Esophagus squamous epithelium (tissue), 5 donors: ENCODE results near the gene SMIM5. TPM values are rescaled to one million over a fixed set of nuclear protein-coding genes. Genes with fewer than 3 reads are reported as not detected.
"Not testable (repeated sequence)": the region's sequence is repeated elsewhere in the genome, so short reads cannot be mapped to it uniquely, and the experiment has no call there.

ENCODE experiments used
- DNase-seq: peaks from one replicate; lab custom pipeline; 2025; lab: John Stamatoyannopoulos, UW
- H3K27ac ChIP-seq, 4 donors: fragments of 200-600 bp; sonication (generic); one replicate each; pipeline ENCODE4 v1.5.1; 2016 to 2019; ENCODE audit warnings: mild to moderate bottlenecking in 1 of 4
- H3K27me3 ChIP-seq, 4 donors: fragments of 200-600 bp; sonication (generic); 1 replicate in 3 of 4; 2 replicates in 1 of 4; pipeline versions ENCODE4 v1.5.1 to v1.6.0; 2017 to 2021; ENCODE audit warnings: antibody characterized with exemption in 1 of 4
- H3K36me3 ChIP-seq, 3 donors: fragments of 200-600 bp; sonication (generic); one replicate each; pipeline ENCODE4 v1.5.1; 2016 to 2019
- H3K4me1 ChIP-seq, 3 donors: fragments of 200-600 bp; sonication (generic); one replicate each; pipeline ENCODE4 v1.5.1; 2017 to 2019
- H3K4me3 ChIP-seq, 4 donors: fragments of 200-600 bp; sonication (generic); 1 replicate in 3 of 4; 2 replicates in 1 of 4; pipeline ENCODE4 v1.5.1; 2016 to 2019; ENCODE audit warnings: mild to moderate bottlenecking in 2 of 4, moderate library complexity in 1 of 4
- H3K9me3 ChIP-seq, 3 donors: fragments of 200-600 bp; sonication (generic); one replicate each; pipeline ENCODE4 v1.5.1; 2016 to 2019
- CTCF ChIP-seq, 6 experiments: fragments of 450-650 bp in 4 of 6; fragments of 200-600 bp in 2 of 6; sonication (generic) in 2 of 6; IDR thresholded peaks; one replicate each; pipeline ENCODE4 v1.5.1; 2016 to 2019; ENCODE audit warnings: antibody characterized with exemption in 6 of 6, mild to moderate bottlenecking in 4 of 6, moderate library complexity in 4 of 6
- POLR2A ChIP-seq, 4 donors: fragments of 450-650 bp; IDR thresholded peaks; one replicate each; pipeline ENCODE4 v1.6.1; 2017; ENCODE audit warnings: antibody characterized with exemption in 4 of 4, mild to moderate bottlenecking in 4 of 4, moderate library complexity in 3 of 4
- WGBS, 2 donors: methylation state at CpG; one replicate each; pipeline ENCODE4 v1.1.5; 2018; 5-methylcytosine and 5-hydroxymethylcytosine counted together
- intact Hi-C: fragments of 100-400 bp; cut with DNase I; formaldehyde crosslinking; loops from one replicate; pipeline ENCODE4 v1.15.0; 2022
- total RNA-seq, 4 donors: library from RNA; depleted of rRNA; stranded (reverse); fragments of >200 nt; gene quantifications; one replicate each; pipeline ENCODE4 v1.1.0, GENCODE V29; 2016
- donor health status: DM: yes; HTN: yes; CAD: no.

The SMIM5 gene
- total RNA-seq, 4 donors from 2014 or later: 7.4 to 16.8 (median 8.6) TPM

- 92% methylated on average over 4 of the region's 7 CpGs; no CpG with 5 or more reads in 1 of the 2 donors for WGBS, 2 donors
- intact Hi-C loops: no loop called here
- peaks cover 0 to 15% (median 0%) of the 10 kb centered on the region in 4 donors for H3K27me3 ChIP-seq
Observed at GRCh38 chr17:75591722-75592302, 41.4 kb upstream of the SMIM5 start.

GRCh38 chr17:75592348-75593020 lies 40.8 kb upstream of the SMIM5 start:
- intact Hi-C loops: no loop called here
- 80 to 90% methylated on average over 2 of the region's 17 CpGs for WGBS, 2 donors

More at GRCh38 chr17:75591722-75592302, 41.4 kb upstream of the SMIM5 start:
- Histone ChIP-seq H3K36me3 (no peaks in the 10 kb centered on the region), H3K27ac (no peak overlapping the region), H3K4me1 (peaks cover 14 to 40% (median 16%) of the 10 kb centered on the region in 3 donors), H3K9me3 (no peaks in the 10 kb centered on the region), H3K4me3 (no peak overlapping the region)
- DNase-seq: no peak
- TF ChIP-seq POLR2A (IDR thresholded peaks at IDR 0.05): no peak
- no peak for TF ChIP-seq CTCF (IDR thresholded peaks at IDR 0.05)

GRCh38 chr17:75593430-75593829 lies 39.8 kb upstream of the SMIM5 start:
- WGBS, 2 donors: 55 to 84% methylated on average over 9 of the region's 9 CpGs
- H3K4me3 ChIP-seq, H3K36me3 ChIP-seq, H3K27me3 ChIP-seq, H3K27ac ChIP-seq, H3K9me3 ChIP-seq, DNase-seq, intact Hi-C loops: not testable (repeated sequence)
- peaks cover 4 to 25% (median 9%) of the 10 kb centered on the region in 3 donors for H3K4me1 ChIP-seq

More at GRCh38 chr17:75592348-75593020, 40.8 kb upstream of the SMIM5 start:
- no peak overlapping the region for H3K27ac ChIP-seq
- no peak overlapping the region for H3K4me3 ChIP-seq
- H3K4me1 ChIP-seq: peaks cover 12 to 34% (median 14%) of the 10 kb centered on the region in 3 donors
- no peaks in the 10 kb centered on the region for H3K9me3 ChIP-seq
- H3K36me3 ChIP-seq: no peaks in the 10 kb centered on the region
- H3K27me3 ChIP-seq: peaks cover 0 to 11% (median 0%) of the 10 kb centered on the region in 4 donors
- TF ChIP-seq CTCF (IDR thresholded peaks at IDR 0.05): no peak
- TF ChIP-seq POLR2A (IDR thresholded peaks at IDR 0.05): no peak
- no peak for DNase-seq

- H3K27ac ChIP-seq: no peak overlapping the region
- peaks cover 0 to 12% (median 6%) of the 10 kb centered on the region in 3 donors for H3K4me1 ChIP-seq
- H3K36me3 ChIP-seq: no peaks in the 10 kb centered on the region
- intact Hi-C loops: no loop called here
- H3K4me3 ChIP-seq: no peak overlapping the region
- DNase-seq: no peak
- WGBS, 2 donors: 65 to 80% methylated on average over 2 to 16 of the region's 28 CpGs
- no peaks in the 10 kb centered on the region for H3K9me3 ChIP-seq
- H3K27me3 ChIP-seq: no peaks in the 10 kb centered on the region
- TF ChIP-seq CTCF (IDR thresholded peaks at IDR 0.05) (no peak), POLR2A (IDR thresholded peaks at IDR 0.05) (no peak)
Observed at GRCh38 chr17:75594499-75595283, 38.5 kb upstream of the SMIM5 start.

GRCh38 chr17:75595284-75595919 lies 37.8 kb upstream of the SMIM5 start:
- TF ChIP-seq CTCF (IDR thresholded peaks at IDR 0.05) (no peak), POLR2A (IDR thresholded peaks at IDR 0.05) (no peak)
- 93% methylated on average over 2 of the region's 13 CpGs; no CpG with 5 or more reads in 1 of the 2 donors for WGBS, 2 donors
- no peak overlapping the region for H3K27ac ChIP-seq
- H3K27me3 ChIP-seq: no peaks in the 10 kb centered on the region
- H3K9me3 ChIP-seq: no peaks in the 10 kb centered on the region
- DNase-seq: no peak
- H3K4me3 ChIP-seq: no peak overlapping the region
- intact Hi-C loops: no loop called here
- H3K36me3 ChIP-seq: no peaks in the 10 kb centered on the region
- peaks cover 0 to 5% (median 0%) of the 10 kb centered on the region in 3 donors for H3K4me1 ChIP-seq
